Subcutaneous adipose tissue (tissue), 4 donors: Measurements from ENCODE around the gene WNK1. TPM values are rescaled to one million over a fixed set of nuclear protein-coding genes. Genes with fewer than 3 reads are reported as not detected.

ENCODE experiments used
- CTCF ChIP-seq: fragments of 450-650 bp; IDR thresholded peaks from one replicate; pipeline ENCODE4 v1.5.1; 2016; ENCODE audit warnings: low read depth, mild to moderate bottlenecking, control low read depth, antibody characterized with exemption, moderate library complexity
- total RNA-seq, 4 donors: library from RNA; depleted of rRNA; stranded (reverse); fragments of >200 nt; gene quantifications; one replicate each; pipeline ENCODE4 v1.1.0, GENCODE V29; 2016

The WNK1 gene
- total RNA-seq, 4 donors from 2014 or later = 208 to 631 (median 301) TPM

GRCh38 chr12:750366-751191 is 1.8 kb upstream of the WNK1 start:
- no peak for TF ChIP-seq CTCF

GRCh38 chr12:751192-751998 is 984 bp upstream of the WNK1 start:
- no peak for TF ChIP-seq CTCF

GRCh38 chr12:752695-753610 is 574 bp downstream of the WNK1 start:
- TF ChIP-seq CTCF = no peak

GRCh38 chr12:753611-754472 is 1.5 kb downstream of the WNK1 start:
- TF ChIP-seq CTCF = no peak

GRCh38 chr12:754473-754820 is 2.1 kb downstream of the WNK1 start:
- TF ChIP-seq CTCF = no peak

GRCh38 chr12:754851-755562 is 2.6 kb downstream of the WNK1 start:
- TF ChIP-seq CTCF = no peak
